PFSK-1 (cell line): ENCODE data around the gene GPR132.

Experiments used
- POLR2AphosphoS5 ChIP-seq: IDR thresholded peaks from 2 replicates; pipeline ENCODE4 v1.6.1; 2012; ENCODE audit warnings: low read depth, mild to moderate bottlenecking, control low read depth, low read length, moderate library complexity
- REST ChIP-seq, 2 experiments: IDR thresholded peaks; 2 replicates each; pipeline versions ENCODE4 v1.6.1 to v1.8.0; 2011 to 2012; ENCODE audit warnings: low read depth in 2 of 2, low read length in 2 of 2, control low read depth in 1 of 2, inconsistent platforms in 1 of 2, mild to moderate bottlenecking in 1 of 2, moderate library complexity in 1 of 2; ENCODE audit not compliant: insufficient read depth in 1 of 2
- SIN3A ChIP-seq: IDR thresholded peaks from 2 replicates; pipeline ENCODE4 v1.6.1; 2012; ENCODE audit warnings: mild to moderate bottlenecking, low read length, moderate library complexity, borderline replicate concordance; ENCODE audit not compliant: insufficient read depth
- TAF1 ChIP-seq: IDR thresholded peaks from 2 replicates; pipeline ENCODE4 v1.6.1; 2012; ENCODE audit warnings: low read length, control low read depth, borderline replicate concordance; ENCODE audit not compliant: insufficient read depth

GRCh38 chr14:105026802-105027563, 38.2 kb downstream of the GPR132 start:
- TF ChIP-seq REST (IDR thresholded peaks at IDR 0.05; ENCODE audit: insufficient read depth in 1 of 2, low read depth in 2 of 2, low read length in 2 of 2) (no peak), POLR2AphosphoS5 (no peak), TAF1 (no peak), SIN3A (no peak)
